Measurements from ENCODE around the gene NKAIN2.

The NKAIN2 gene

GRCh38 chr6:123888771-123889513 lies 85.3 kb downstream of the NKAIN2 start:
- Histone ChIP-seq H3K79me2 (ENCODE audit: insufficient read depth, low read length) (no peaks in the 10 kb centered on the region), H3K4me3 (ENCODE audit: insufficient read depth, low read length, poor library complexity, severe bottlenecking) (no peak overlapping the region), H3K9me2 (replicated peaks; ENCODE audit: insufficient read depth, low read length) (no peaks in the 10 kb centered on the region), H3F3A (ENCODE audit: insufficient read depth) (no peaks in the 10 kb centered on the region), H3K9ac (ENCODE audit: low read length) (no peak overlapping the region), H3K27me3 (ENCODE audit: low read length) (no peaks in the 10 kb centered on the region), H4K20me1 (ENCODE audit: low read depth, low read length) (no peaks in the 10 kb centered on the region), H3K4me2 (ENCODE audit: low read depth, low read length, poor library complexity, severe bottlenecking) (no peak overlapping the region), H3K27ac (ENCODE audit: low read depth, low read length) (no peak overlapping the region), H3K36me3 (ENCODE audit: low read length) (no peaks in the 10 kb centered on the region), H3K9me3 (ENCODE audit: insufficient read depth, low read length) (no peaks in the 10 kb centered on the region), H2AFZ (ENCODE audit: low read depth, low read length, severe bottlenecking) (no peak overlapping the region)
- no peak for TF ChIP-seq CTCF (IDR thresholded peaks at IDR 0.05; ENCODE audit: insufficient read depth, low read length, poor library complexity, severe bottlenecking)
- no peak for TF ChIP-seq EZH2phosphoT487 (conservative IDR thresholded peaks at IDR 0.05; ENCODE audit: low read length)

- no peaks in the 10 kb centered on the region for H3K36me3 ChIP-seq (ENCODE audit: low read length)
- no peak overlapping the region for H3K27ac ChIP-seq (ENCODE audit: low read depth, low read length)
- no peaks in the 10 kb centered on the region for H3K9me3 ChIP-seq (ENCODE audit: insufficient read depth, low read length)
- no peaks in the 10 kb centered on the region for H3K9me2 ChIP-seq (replicated peaks; ENCODE audit: insufficient read depth, low read length)
- H2AFZ ChIP-seq (ENCODE audit: low read depth, low read length, severe bottlenecking), result no peak overlapping the region
- no peaks in the 10 kb centered on the region for H3K79me2 ChIP-seq (ENCODE audit: insufficient read depth, low read length)
- no peaks in the 10 kb centered on the region for H3F3A ChIP-seq (ENCODE audit: insufficient read depth)
- no peak overlapping the region for H3K9ac ChIP-seq (ENCODE audit: low read length)
- H4K20me1 ChIP-seq (ENCODE audit: low read depth, low read length), result no peaks in the 10 kb centered on the region
- H3K27me3 ChIP-seq (ENCODE audit: low read length), result no peaks in the 10 kb centered on the region
- TF ChIP-seq CTCF (IDR thresholded peaks at IDR 0.05; ENCODE audit: insufficient read depth, low read length, poor library complexity, severe bottlenecking), result no peak
- TF ChIP-seq EZH2phosphoT487 (conservative IDR thresholded peaks at IDR 0.05; ENCODE audit: low read length), result no peak
- no peak overlapping the region for H3K4me3 ChIP-seq (ENCODE audit: insufficient read depth, low read length, poor library complexity, severe bottlenecking)
- H3K4me2 ChIP-seq (ENCODE audit: low read depth, low read length, poor library complexity, severe bottlenecking), result no peak overlapping the region
Observed at GRCh38 chr6:123895346-123895745, 91.7 kb downstream of the NKAIN2 start.

GRCh38 chr6:123895806-123896205 lies 92.1 kb downstream of the NKAIN2 start:
- Histone ChIP-seq H3K36me3 (ENCODE audit: low read length) (no peaks in the 10 kb centered on the region), H3K9ac (ENCODE audit: low read length) (no peak overlapping the region), H3K4me2 (ENCODE audit: low read depth, low read length, poor library complexity, severe bottlenecking) (no peak overlapping the region), H3K4me3 (ENCODE audit: insufficient read depth, low read length, poor library complexity, severe bottlenecking) (no peak overlapping the region), H3K27ac (ENCODE audit: low read depth, low read length) (no peak overlapping the region), H3K79me2 (ENCODE audit: insufficient read depth, low read length) (no peaks in the 10 kb centered on the region), H4K20me1 (ENCODE audit: low read depth, low read length) (no peaks in the 10 kb centered on the region), H3K9me2 (replicated peaks; ENCODE audit: insufficient read depth, low read length) (no peaks in the 10 kb centered on the region), H2AFZ (ENCODE audit: low read depth, low read length, severe bottlenecking) (no peak overlapping the region), H3K27me3 (ENCODE audit: low read length) (no peaks in the 10 kb centered on the region), H3F3A (ENCODE audit: insufficient read depth) (no peaks in the 10 kb centered on the region), H3K9me3 (ENCODE audit: insufficient read depth, low read length) (no peaks in the 10 kb centered on the region)
- TF ChIP-seq EZH2phosphoT487 (conservative IDR thresholded peaks at IDR 0.05; ENCODE audit: low read length) (no peak), CTCF (IDR thresholded peaks at IDR 0.05; ENCODE audit: insufficient read depth, low read length, poor library complexity, severe bottlenecking) (no peak)
